ENCODE results near the gene JPT2. TPM values are rescaled to one million over a fixed set of nuclear protein-coding genes. Genes with fewer than 3 reads are reported as not detected.

Gene JPT2
- total RNA-seq, 1 experiment from 2014 or later: 113 TPM

DNA sequence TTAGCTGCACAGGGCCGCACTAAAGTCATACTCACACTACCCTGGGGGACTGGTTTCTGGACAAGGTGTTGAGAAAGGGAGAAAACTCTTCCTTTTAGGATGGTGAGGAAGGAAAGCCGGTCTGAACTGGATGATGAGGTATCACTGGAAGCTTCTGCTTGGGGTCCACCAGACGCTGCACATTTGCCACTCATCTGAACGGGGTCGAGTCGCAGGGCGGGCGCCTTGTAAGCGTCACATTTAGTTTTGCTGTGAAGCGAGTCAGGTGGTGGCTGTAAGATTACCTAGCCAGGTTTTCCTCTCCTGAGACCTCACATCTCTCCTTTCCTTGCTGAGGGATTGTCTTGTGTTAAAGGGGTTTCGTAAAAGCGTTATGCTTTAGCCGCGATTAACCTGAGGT lies 2.3 kb downstream of the JPT2 start (continued):
- no peak for TF ChIP-seq ZNF274 (IDR thresholded peaks at IDR 0.05; ENCODE audit: low read depth, low read length)
- no peak for TF ChIP-seq TCF7L2 (IDR thresholded peaks at IDR 0.05; ENCODE audit: borderline replicate concordance, extremely low read depth, insufficient read depth, insufficient read length)
- TF ChIP-seq RAD21 (IDR thresholded peaks at IDR 0.05; ENCODE audit: low read depth): no peak

DNA sequence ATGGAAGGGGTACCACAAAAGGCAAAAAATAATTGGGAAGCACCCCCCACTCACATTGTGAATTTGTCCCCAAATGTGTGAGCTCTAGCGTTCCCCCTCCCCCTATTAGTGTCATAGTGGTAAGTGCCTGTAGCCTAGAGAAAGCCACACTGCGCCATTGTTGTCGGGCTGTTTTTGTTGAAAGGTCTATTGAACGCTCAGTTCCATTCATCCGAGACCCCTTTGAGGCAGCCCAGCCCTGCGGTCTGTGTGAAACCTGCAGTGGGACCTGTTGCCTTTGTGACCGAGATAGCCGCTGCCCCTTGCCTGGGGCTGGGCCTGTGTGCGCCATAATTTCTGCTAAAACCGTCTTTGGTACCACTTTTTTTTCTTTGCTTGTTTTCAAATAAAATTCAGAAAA lies 3.0 kb downstream of the JPT2 start:
- Histone ChIP-seq H3K9me2 (ENCODE audit: insufficient read depth) (no peaks in the 10 kb centered on the region), H3K4me2 (ENCODE audit: low read length) (no peak overlapping the region), H3K9ac (ENCODE audit: low read length) (no peak overlapping the region), H2AFZ (ENCODE audit: low read depth, low read length, poor library complexity, severe bottlenecking) (no peak overlapping the region), H3K4me3 (replicated peaks in 1 of 2; ENCODE audit: low read depth in 1 of 2, low read length in 2 of 2) (no peak overlapping the region), H3K36me3 (ENCODE audit: control insufficient read depth in 1 of 2, insufficient read depth in 2 of 2, low read length in 2 of 2) (peaks cover 7 to 35% of the 10 kb centered on the region in 2 experiments; a peak in 3 of 4 replicates), H3K79me2 (ENCODE audit: insufficient read depth, low read length) (peaks cover 79% of the 10 kb centered on the region), H3K9me3 (ENCODE audit: control insufficient read depth in 1 of 2, insufficient read depth in 1 of 2, low read depth in 1 of 2, low read length in 2 of 2) (no peaks in the 10 kb centered on the region), H3K27me3 (ENCODE audit: insufficient read depth, low read length) (no peaks in the 10 kb centered on the region), H3K4me1 (ENCODE audit: control insufficient read depth in 1 of 2, insufficient read depth in 2 of 2, low read length in 2 of 2) (peaks cover 8 to 31% of the 10 kb centered on the region in 2 experiments), H4K20me1 (ENCODE audit: insufficient read depth) (no peaks in the 10 kb centered on the region; the same call in 1 of the 2 replicates), H3K27ac (ENCODE audit: low read depth, low read length) (no peak overlapping the region)
- BruUV-seq (replicated peaks): no TSS peak
- TF ChIP-seq, protein P1, sequence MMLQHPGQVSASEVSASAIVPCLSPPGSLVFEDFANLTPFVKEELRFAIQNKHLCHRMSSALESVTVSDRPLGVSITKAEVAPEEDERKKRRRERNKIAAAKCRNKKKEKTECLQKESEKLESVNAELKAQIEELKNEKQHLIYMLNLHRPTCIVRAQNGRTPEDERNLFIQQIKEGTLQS (IDR thresholded peaks at IDR 0.05): no peak
- TF ChIP-seq ZFX (IDR thresholded peaks at IDR 0.05) (no peak), RAD21 (IDR thresholded peaks at IDR 0.05; ENCODE audit: low read depth) (no peak), POLR2A (IDR thresholded peaks at IDR 0.05; ENCODE audit: borderline replicate concordance, extremely low read depth, insufficient read depth, insufficient read length) (no peak), TCF7L2 (IDR thresholded peaks at IDR 0.05; ENCODE audit: borderline replicate concordance, extremely low read depth, insufficient read depth, insufficient read length) (no peak), CBX3 (IDR thresholded peaks at IDR 0.05; ENCODE audit: low read depth) (no peak), POLR2AphosphoS5 (IDR thresholded peaks at IDR 0.05; ENCODE audit: low read depth, low read length) (no peak), FOSL1 (IDR thresholded peaks at IDR 0.05; ENCODE audit: low read depth) (no peak), JUND (IDR thresholded peaks at IDR 0.05) (no peak), SIN3A (IDR thresholded peaks at IDR 0.05; ENCODE audit: low read depth) (no peak), ZNF274 (IDR thresholded peaks at IDR 0.05; ENCODE audit: low read depth, low read length) (no peak), CEBPB (IDR thresholded peaks at IDR 0.05; ENCODE audit: low read depth) (no peak), ELF1 (IDR thresholded peaks at IDR 0.05; ENCODE audit: borderline replicate concordance, low read depth) (no peak), SRF (IDR thresholded peaks at IDR 0.05; ENCODE audit: low read depth) (no peak), EZH2 (IDR thresholded peaks at IDR 0.05) (no peak), EGR1 (IDR thresholded peaks at IDR 0.05; ENCODE audit: low read depth) (no peak)
- TF ChIP-seq, protein P2, sequence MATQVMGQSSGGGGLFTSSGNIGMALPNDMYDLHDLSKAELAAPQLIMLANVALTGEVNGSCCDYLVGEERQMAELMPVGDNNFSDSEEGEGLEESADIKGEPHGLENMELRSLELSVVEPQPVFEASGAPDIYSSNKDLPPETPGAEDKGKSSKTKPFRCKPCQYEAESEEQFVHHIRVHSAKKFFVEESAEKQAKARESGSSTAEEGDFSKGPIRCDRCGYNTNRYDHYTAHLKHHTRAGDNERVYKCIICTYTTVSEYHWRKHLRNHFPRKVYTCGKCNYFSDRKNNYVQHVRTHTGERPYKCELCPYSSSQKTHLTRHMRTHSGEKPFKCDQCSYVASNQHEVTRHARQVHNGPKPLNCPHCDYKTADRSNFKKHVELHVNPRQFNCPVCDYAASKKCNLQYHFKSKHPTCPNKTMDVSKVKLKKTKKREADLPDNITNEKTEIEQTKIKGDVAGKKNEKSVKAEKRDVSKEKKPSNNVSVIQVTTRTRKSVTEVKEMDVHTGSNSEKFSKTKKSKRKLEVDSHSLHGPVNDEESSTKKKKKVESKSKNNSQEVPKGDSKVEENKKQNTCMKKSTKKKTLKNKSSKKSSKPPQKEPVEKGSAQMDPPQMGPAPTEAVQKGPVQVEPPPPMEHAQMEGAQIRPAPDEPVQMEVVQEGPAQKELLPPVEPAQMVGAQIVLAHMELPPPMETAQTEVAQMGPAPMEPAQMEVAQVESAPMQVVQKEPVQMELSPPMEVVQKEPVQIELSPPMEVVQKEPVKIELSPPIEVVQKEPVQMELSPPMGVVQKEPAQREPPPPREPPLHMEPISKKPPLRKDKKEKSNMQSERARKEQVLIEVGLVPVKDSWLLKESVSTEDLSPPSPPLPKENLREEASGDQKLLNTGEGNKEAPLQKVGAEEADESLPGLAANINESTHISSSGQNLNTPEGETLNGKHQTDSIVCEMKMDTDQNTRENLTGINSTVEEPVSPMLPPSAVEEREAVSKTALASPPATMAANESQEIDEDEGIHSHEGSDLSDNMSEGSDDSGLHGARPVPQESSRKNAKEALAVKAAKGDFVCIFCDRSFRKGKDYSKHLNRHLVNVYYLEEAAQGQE (IDR thresholded peaks at IDR 0.05; ENCODE audit: low read depth): no peak
- TF ChIP-seq, protein P3, sequence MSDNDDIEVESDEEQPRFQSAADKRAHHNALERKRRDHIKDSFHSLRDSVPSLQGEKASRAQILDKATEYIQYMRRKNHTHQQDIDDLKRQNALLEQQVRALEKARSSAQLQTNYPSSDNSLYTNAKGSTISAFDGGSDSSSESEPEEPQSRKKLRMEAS (IDR thresholded peaks at IDR 0.05): no peak
- TF ChIP-seq, protein P4, sequence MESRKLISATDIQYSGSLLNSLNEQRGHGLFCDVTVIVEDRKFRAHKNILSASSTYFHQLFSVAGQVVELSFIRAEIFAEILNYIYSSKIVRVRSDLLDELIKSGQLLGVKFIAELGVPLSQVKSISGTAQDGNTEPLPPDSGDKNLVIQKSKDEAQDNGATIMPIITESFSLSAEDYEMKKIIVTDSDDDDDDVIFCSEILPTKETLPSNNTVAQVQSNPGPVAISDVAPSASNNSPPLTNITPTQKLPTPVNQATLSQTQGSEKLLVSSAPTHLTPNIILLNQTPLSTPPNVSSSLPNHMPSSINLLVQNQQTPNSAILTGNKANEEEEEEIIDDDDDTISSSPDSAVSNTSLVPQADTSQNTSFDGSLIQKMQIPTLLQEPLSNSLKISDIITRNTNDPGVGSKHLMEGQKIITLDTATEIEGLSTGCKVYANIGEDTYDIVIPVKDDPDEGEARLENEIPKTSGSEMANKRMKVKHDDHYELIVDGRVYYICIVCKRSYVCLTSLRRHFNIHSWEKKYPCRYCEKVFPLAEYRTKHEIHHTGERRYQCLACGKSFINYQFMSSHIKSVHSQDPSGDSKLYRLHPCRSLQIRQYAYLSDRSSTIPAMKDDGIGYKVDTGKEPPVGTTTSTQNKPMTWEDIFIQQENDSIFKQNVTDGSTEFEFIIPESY (IDR thresholded peaks at IDR 0.05; ENCODE audit: extremely low read depth, insufficient replicate concordance, low read length): no peak
- CTCF ChIA-PET: interaction anchor here (1.6 kb wide), 1 partner anchor 25 kb away, joined by 4 read pairs; the partner anchor contains the start of gene MAPK8IP3
- POLR2A ChIA-PET: no interaction called here
- DNase-seq (ENCODE audit: low read depth, low spot score) (no peak), ATAC-seq (no peak)
- RAD21 ChIA-PET (ENCODE audit: low non-redundant PET in 1 of 2, low total read pairs in 2 of 2, uncharacterized antibody in 2 of 2, unreplicated experiment in 2 of 2): no interaction called here
- intact Hi-C loops (cut with micrococcal nuclease): no loop called here

Measured in HCT116 (cell line).